ENCODE measurements around the gene MMP11.

The MMP11 gene

DNA sequence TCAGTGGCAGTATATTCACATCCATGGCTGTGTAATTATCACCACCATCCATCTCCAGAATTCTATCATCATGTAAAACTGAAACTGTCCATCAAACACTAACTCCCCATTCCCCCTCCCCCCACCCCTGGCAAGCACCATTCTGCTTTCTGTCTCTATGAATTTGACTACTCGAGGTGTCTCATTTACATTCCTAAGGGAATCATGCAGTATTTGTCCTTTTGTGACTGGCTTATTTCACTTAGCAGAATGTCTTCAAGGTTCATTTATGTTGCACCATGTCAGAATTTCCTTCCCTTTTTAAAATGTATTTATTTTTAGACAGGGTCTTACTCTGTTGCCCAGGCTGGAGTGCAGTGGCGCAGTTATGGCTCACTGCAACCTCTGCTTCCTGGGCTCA is 45.9 kb downstream of the MMP11 start:
- Histone ChIP-seq H2BK120ac (ENCODE audit: insufficient read depth, low read length, poor library complexity) (no peak overlapping the region), H3K36me3 (ENCODE audit: control insufficient read depth in 1 of 2, insufficient read depth in 2 of 2, low read length in 2 of 2) (peaks cover 55 to 58% of the 10 kb centered on the region in 2 experiments), H2AK5ac (ENCODE audit: low read length) (no peak overlapping the region), H3K4me2 (ENCODE audit: low read length) (no peak overlapping the region), H3K9me3 (ENCODE audit: insufficient read depth, low read depth, low read length) (peaks cover 3% of the 10 kb centered on the region), H3K4ac (ENCODE audit: low read depth, low read length) (no peak overlapping the region), H3K23ac (ENCODE audit: low read length) (no peak overlapping the region), H4K91ac (ENCODE audit: low read depth, low read length) (no peak overlapping the region), H4K12ac (ENCODE audit: low read depth, low read length) (no peak overlapping the region), H3K4me3 (ENCODE audit: low read depth, low read length) (no peak overlapping the region), H2AFZ (ENCODE audit: insufficient read depth, low read length, poor library complexity) (no peak overlapping the region), H3K79me2 (ENCODE audit: control insufficient read depth, insufficient read depth, low read length, poor library complexity) (no peaks in the 10 kb centered on the region), H4K8ac (ENCODE audit: low read depth, low read length) (no peak overlapping the region), H3K14ac (ENCODE audit: low read length) (no peak overlapping the region), H3K27ac (ENCODE audit: low read depth, low read length) (no peak overlapping the region), H3K4me1 (ENCODE audit: control insufficient read depth in 1 of 2, insufficient read depth in 2 of 2, low read length in 2 of 2) (peaks cover 5 to 7% of the 10 kb centered on the region in 2 experiments), H3K18ac (ENCODE audit: low read length) (no peak overlapping the region), H3K27me3 (ENCODE audit: insufficient read depth, low read length) (no peaks in the 10 kb centered on the region), H3K79me1 (ENCODE audit: low read length) (no peaks in the 10 kb centered on the region), H2BK12ac (ENCODE audit: low read length) (no peak overlapping the region), H3K9ac (ENCODE audit: low read length) (no peak overlapping the region), H2BK5ac (ENCODE audit: low read depth, low read length, poor library complexity) (no peak overlapping the region)
- no CpG with 5 or more reads among the region's 2 CpGs for whole genome bisulfite sequencing (ENCODE audit: extremely low coverage, insufficient coverage, insufficient read length)
- DNase-seq = no peak

DNA sequence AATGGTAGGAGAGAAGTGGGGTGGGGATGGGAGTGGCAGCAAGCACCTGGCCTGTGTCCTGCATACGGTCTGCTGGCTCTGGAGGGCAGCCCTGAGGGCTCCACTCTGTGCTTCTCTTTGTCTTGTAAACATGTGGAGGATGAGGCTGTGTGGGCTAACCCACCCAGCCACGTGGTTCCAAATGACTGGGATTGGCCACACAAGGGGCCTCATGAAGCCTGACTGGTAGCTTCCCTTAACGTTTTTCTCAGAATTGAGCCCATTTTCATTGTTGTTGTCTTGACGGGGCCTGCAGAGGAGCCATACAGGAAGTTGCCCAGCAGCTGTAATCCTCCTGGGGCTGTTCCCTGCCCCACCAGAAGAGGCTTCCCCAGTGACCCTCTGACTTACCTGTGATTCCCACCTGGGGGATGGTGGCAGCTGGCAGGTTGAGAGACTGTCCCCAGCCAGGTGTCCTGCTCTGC is 48.1 kb downstream of the MMP11 start:
- Histone ChIP-seq H3K4ac (ENCODE audit: low read depth, low read length) (no peak overlapping the region), H3K36me3 (ENCODE audit: control insufficient read depth in 1 of 2, insufficient read depth in 2 of 2, low read length in 2 of 2) (peaks cover 73 to 75% of the 10 kb centered on the region in 2 experiments), H3K4me2 (ENCODE audit: low read length) (no peak overlapping the region), H2BK12ac (ENCODE audit: low read length) (no peak overlapping the region), H2BK5ac (ENCODE audit: low read depth, low read length, poor library complexity) (no peak overlapping the region), H3K9me3 (ENCODE audit: insufficient read depth, low read depth, low read length) (peaks cover 3% of the 10 kb centered on the region), H2AK5ac (ENCODE audit: low read length) (no peak overlapping the region), H3K14ac (ENCODE audit: low read length) (no peak overlapping the region), H3K79me2 (ENCODE audit: control insufficient read depth, insufficient read depth, low read length, poor library complexity) (no peaks in the 10 kb centered on the region), H3K18ac (ENCODE audit: low read length) (no peak overlapping the region), H2BK120ac (ENCODE audit: insufficient read depth, low read length, poor library complexity) (no peak overlapping the region), H3K4me1 (ENCODE audit: control insufficient read depth in 1 of 2, insufficient read depth in 2 of 2, low read length in 2 of 2) (peaks cover 9 to 14% of the 10 kb centered on the region in 2 experiments), H4K12ac (ENCODE audit: low read depth, low read length) (no peak overlapping the region), H3K9ac (ENCODE audit: low read length) (no peak overlapping the region), H3K27ac (ENCODE audit: low read depth, low read length) (no peak overlapping the region), H3K27me3 (ENCODE audit: insufficient read depth, low read length) (no peaks in the 10 kb centered on the region), H3K4me3 (ENCODE audit: low read depth, low read length) (no peak overlapping the region), H3K23ac (ENCODE audit: low read length) (no peak overlapping the region), H3K79me1 (ENCODE audit: low read length) (peaks cover 5% of the 10 kb centered on the region), H4K91ac (ENCODE audit: low read depth, low read length) (no peak overlapping the region), H2AFZ (ENCODE audit: insufficient read depth, low read length, poor library complexity) (no peak overlapping the region), H4K8ac (ENCODE audit: low read depth, low read length) (no peak overlapping the region)
- WGBS (ENCODE audit: extremely low coverage, insufficient coverage, insufficient read length) = no CpG with 5 or more reads among the region's 4 CpGs
- DNase-seq = peak; percentile 87 to 91

DNA sequence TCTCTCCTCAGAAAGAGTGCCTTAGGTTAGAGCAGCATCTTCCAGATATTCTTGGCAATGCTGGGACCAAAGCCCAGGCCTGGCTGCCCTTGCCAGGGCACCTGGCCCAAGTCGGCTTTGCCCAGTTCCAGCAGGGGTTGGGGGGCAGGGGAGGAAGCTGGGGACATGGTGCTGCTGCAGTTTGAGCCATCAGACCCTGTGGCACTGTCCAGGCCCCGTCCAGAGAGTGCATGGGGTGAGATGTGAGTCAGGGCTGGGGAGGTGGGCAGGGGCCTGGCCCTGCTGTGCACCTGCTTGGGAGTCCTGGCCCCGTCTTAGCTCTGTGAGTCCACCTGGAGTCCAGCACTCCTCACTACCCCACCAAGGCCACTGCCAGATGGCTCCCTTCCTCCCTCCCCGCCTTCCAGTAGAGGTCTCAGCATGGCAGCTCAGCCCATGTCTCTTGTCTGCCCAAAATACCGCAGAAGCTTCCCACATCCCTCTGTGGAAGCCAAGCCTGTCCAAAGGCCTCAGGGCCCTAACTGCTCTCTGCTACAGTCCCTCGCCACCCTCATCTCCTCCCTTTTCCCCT is 49.5 kb downstream of the MMP11 start:
- Histone ChIP-seq H3K4me2 (ENCODE audit: low read length) (no peak overlapping the region), H3K23ac (ENCODE audit: low read length) (no peak overlapping the region), H3K18ac (ENCODE audit: low read length) (no peak overlapping the region), H2AK5ac (ENCODE audit: low read length) (no peak overlapping the region), H4K12ac (ENCODE audit: low read depth, low read length) (no peak overlapping the region), H3K27ac (ENCODE audit: low read depth, low read length) (no peak overlapping the region), H3K79me2 (ENCODE audit: control insufficient read depth, insufficient read depth, low read length, poor library complexity) (no peaks in the 10 kb centered on the region), H3K4ac (ENCODE audit: low read depth, low read length) (no peak overlapping the region), H2BK5ac (ENCODE audit: low read depth, low read length, poor library complexity) (no peak overlapping the region), H4K91ac (ENCODE audit: low read depth, low read length) (no peak overlapping the region), H4K8ac (ENCODE audit: low read depth, low read length) (no peak overlapping the region), H3K9ac (ENCODE audit: low read length) (no peak overlapping the region), H3K9me3 (ENCODE audit: insufficient read depth, low read depth, low read length) (peaks cover 3% of the 10 kb centered on the region), H3K4me3 (ENCODE audit: low read depth, low read length) (no peak overlapping the region), H2BK12ac (ENCODE audit: low read length) (no peak overlapping the region), H2BK120ac (ENCODE audit: insufficient read depth, low read length, poor library complexity) (no peak overlapping the region), H2AFZ (ENCODE audit: insufficient read depth, low read length, poor library complexity) (no peak overlapping the region), H3K4me1 (ENCODE audit: control insufficient read depth in 1 of 2, insufficient read depth in 2 of 2, low read length in 2 of 2) (peaks cover 14% of the 10 kb centered on the region in 2 experiments), H3K79me1 (ENCODE audit: low read length) (peaks cover 13% of the 10 kb centered on the region), H3K14ac (ENCODE audit: low read length) (no peak overlapping the region), H3K27me3 (ENCODE audit: insufficient read depth, low read length) (no peaks in the 10 kb centered on the region), H3K36me3 (ENCODE audit: control insufficient read depth in 1 of 2, insufficient read depth in 2 of 2, low read length in 2 of 2) (peaks cover 73 to 76% of the 10 kb centered on the region in 2 experiments)
- WGBS (ENCODE audit: extremely low coverage, insufficient coverage, insufficient read length) = no CpG with 5 or more reads among the region's 6 CpGs
- DNase-seq = peak; percentile 91 to 93

DNA sequence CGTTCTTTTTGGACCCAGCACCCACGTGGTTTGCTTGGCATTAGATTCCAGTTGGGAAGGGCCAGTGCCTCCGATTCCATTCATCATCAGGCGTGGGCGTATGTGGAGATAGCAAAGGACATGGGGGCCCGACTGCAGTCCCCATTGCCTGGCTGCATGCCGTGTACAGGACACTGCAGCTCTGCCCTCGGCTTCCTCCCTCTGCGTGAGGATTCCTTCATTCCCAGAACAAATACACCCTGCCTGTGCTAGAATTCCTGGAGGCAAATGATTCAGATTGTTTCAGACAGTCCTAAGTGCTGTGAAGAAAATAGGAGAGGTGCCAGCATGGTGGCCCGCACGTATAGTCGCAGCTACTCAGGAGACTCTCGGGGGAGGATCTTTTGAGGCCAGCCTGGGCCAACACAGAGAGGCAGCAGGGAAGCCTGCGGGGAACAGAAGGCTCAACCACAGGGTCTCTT is 50.7 kb downstream of the MMP11 start:
- WGBS (ENCODE audit: extremely low coverage, insufficient coverage, insufficient read length) = no CpG with 5 or more reads among the region's 14 CpGs
- H3K4me1 ChIP-seq (ENCODE audit: control insufficient read depth in 1 of 2, insufficient read depth in 2 of 2, low read length in 2 of 2) = peaks cover 14% of the 10 kb centered on the region in 2 experiments
- H3K14ac ChIP-seq (ENCODE audit: low read length) = no peak overlapping the region
- H2BK120ac ChIP-seq (ENCODE audit: insufficient read depth, low read length, poor library complexity) = no peak overlapping the region
- H3K23ac ChIP-seq (ENCODE audit: low read length) = no peak overlapping the region
- H4K12ac ChIP-seq (ENCODE audit: low read depth, low read length) = no peak overlapping the region
- peak; percentile 93 to 95 for DNase-seq
- peaks cover 13% of the 10 kb centered on the region for H3K79me1 ChIP-seq (ENCODE audit: low read length)
- H2AFZ ChIP-seq (ENCODE audit: insufficient read depth, low read length, poor library complexity) = no peak overlapping the region
- H3K79me2 ChIP-seq (ENCODE audit: control insufficient read depth, insufficient read depth, low read length, poor library complexity) = no peaks in the 10 kb centered on the region
- H2BK12ac ChIP-seq (ENCODE audit: low read length) = no peak overlapping the region
- peaks cover 3% of the 10 kb centered on the region for H3K9me3 ChIP-seq (ENCODE audit: insufficient read depth, low read depth, low read length)
- no peak overlapping the region for H2BK5ac ChIP-seq (ENCODE audit: low read depth, low read length, poor library complexity)
- H3K18ac ChIP-seq (ENCODE audit: low read length) = no peak overlapping the region
- no peak overlapping the region for H3K9ac ChIP-seq (ENCODE audit: low read length)
- no peak overlapping the region for H2AK5ac ChIP-seq (ENCODE audit: low read length)
- no peak overlapping the region for H4K8ac ChIP-seq (ENCODE audit: low read depth, low read length)
- H3K27me3 ChIP-seq (ENCODE audit: insufficient read depth, low read length) = no peaks in the 10 kb centered on the region
- no peak overlapping the region for H4K91ac ChIP-seq (ENCODE audit: low read depth, low read length)
- no peak overlapping the region for H3K4me2 ChIP-seq (ENCODE audit: low read length)
- no peak overlapping the region for H3K27ac ChIP-seq (ENCODE audit: low read depth, low read length)
- H3K36me3 ChIP-seq (ENCODE audit: control insufficient read depth in 1 of 2, insufficient read depth in 2 of 2, low read length in 2 of 2) = peaks cover 73 to 76% of the 10 kb centered on the region in 2 experiments
- no peak overlapping the region for H3K4ac ChIP-seq (ENCODE audit: low read depth, low read length)
- no peak overlapping the region for H3K4me3 ChIP-seq (ENCODE audit: low read depth, low read length)

Data from trophoblast cell (in vitro differentiated cells and primary cell).